Breast epithelium (tissue), 4 donors: ENCODE data around the gene TMEM79. TPM values are rescaled to one million over a fixed set of nuclear protein-coding genes. Genes with fewer than 3 reads are reported as not detected.

Experiments
- DNase-seq, 2 donors: peaks; one replicate each; pipeline ENCODE4 v3.0.0-alpha.2; 2019; ENCODE audit warnings: low spot score in 2 of 2
- H3K27ac ChIP-seq, 2 donors: fragments of 200-600 bp; sonication (generic) in 1 of 2; one replicate each; pipeline ENCODE4 v1.5.1; 2016 to 2019; ENCODE audit warnings: mild to moderate bottlenecking in 1 of 2
- H3K27me3 ChIP-seq, 2 donors: fragments of 200-600 bp; sonication (generic) in 1 of 2; one replicate each; pipeline versions ENCODE4 v1.5.1 to v1.6.0; 2017 to 2019; ENCODE audit warnings: control low read depth in 1 of 2, mild to moderate bottlenecking in 1 of 2
- H3K36me3 ChIP-seq: fragments of 200-600 bp; one replicate; pipeline ENCODE4 v1.5.1; 2019
- H3K4me1 ChIP-seq, 2 donors: fragments of 200-600 bp; sonication (generic); one replicate each; pipeline ENCODE4 v1.5.1; 2016 to 2019; ENCODE audit warnings: control low read depth in 1 of 2
- H3K4me3 ChIP-seq, 3 donors: fragments of 200-600 bp; sonication (generic); 1 replicate in 2 of 3; 2 replicates in 1 of 3; pipeline ENCODE4 v1.5.1; 2016 to 2019; ENCODE audit warnings: mild to moderate bottlenecking in 3 of 3, moderate library complexity in 2 of 3
- H3K9me3 ChIP-seq, 2 donors: fragments of 200-600 bp; sonication (generic) in 1 of 2; one replicate each; pipeline ENCODE4 v1.5.1; 2016 to 2019; ENCODE audit warnings: control low read depth in 1 of 2
- CTCF ChIP-seq, 3 donors: fragments of 450-650 bp; IDR thresholded peaks; one replicate each; pipeline ENCODE4 v1.5.1; 2016 to 2017; ENCODE audit warnings: antibody characterized with exemption in 3 of 3, mild to moderate bottlenecking in 3 of 3, moderate library complexity in 3 of 3
- POLR2A ChIP-seq: fragments of 450-650 bp; IDR thresholded peaks from one replicate; pipeline ENCODE4 v1.6.1; 2016; ENCODE audit warnings: antibody characterized with exemption, mild to moderate bottlenecking, moderate library complexity
- POLR2AphosphoS5 ChIP-seq, 3 donors: sonication (generic); formaldehyde crosslinking; IDR thresholded peaks; one replicate each; pipeline ENCODE4 v1.6.1; 2017; ENCODE audit warnings: antibody characterized with exemption in 3 of 3
- intact Hi-C: fragments of 100-400 bp; cut with DNase I; formaldehyde crosslinking; loops from one replicate; pipeline ENCODE4 v1.15.1; 2023; ENCODE audit warnings: low total_unique reads
- total RNA-seq, 3 donors: library from RNA; depleted of rRNA; stranded (reverse); fragments of >200 nt; gene quantifications; one replicate each; pipeline ENCODE4 v1.1.0, GENCODE V29; 2016

The TMEM79 gene
- total RNA-seq, 3 donors from 2014 or later: 1.3 to 7.8 (median 4.9) TPM

- no peaks in the 10 kb centered on the region for H3K27me3 ChIP-seq
- intact Hi-C loops: no loop called here
- H3K4me1 ChIP-seq: peaks cover 0 to 11% of the 10 kb centered on the region in 2 donors
- peaks cover 14% of the 10 kb centered on the region for H3K36me3 ChIP-seq
- DNase-seq: no peak
- H3K27ac ChIP-seq: no peak overlapping the region
- no peak overlapping the region for H3K4me3 ChIP-seq
- H3K9me3 ChIP-seq: no peaks in the 10 kb centered on the region
- TF ChIP-seq POLR2A (no peak), POLR2AphosphoS5 (IDR thresholded peaks at IDR 0.05) (no peak), CTCF (IDR thresholded peaks at IDR 0.05) (no peak)
These were observed 32.6 kb upstream of the TMEM79 start for GRCh38 chr1:156251527-156251926.

GRCh38 chr1:156253634-156254033 is 30.5 kb upstream of the TMEM79 start:
- DNase-seq: no peak
- H3K27me3 ChIP-seq: no peaks in the 10 kb centered on the region
- H3K27ac ChIP-seq: no peak overlapping the region
- H3K36me3 ChIP-seq: peaks cover 14% of the 10 kb centered on the region
- H3K4me3 ChIP-seq: no peak overlapping the region
- H3K4me1 ChIP-seq: no peaks in the 10 kb centered on the region
- no peaks in the 10 kb centered on the region for H3K9me3 ChIP-seq
- intact Hi-C loops: no loop called here
- TF ChIP-seq CTCF (IDR thresholded peaks at IDR 0.05) (no peak), POLR2AphosphoS5 (IDR thresholded peaks at IDR 0.05) (no peak), POLR2A (no peak)

GRCh38 chr1:156257711-156258110 is 26.4 kb upstream of the TMEM79 start:
- intact Hi-C loops: no loop called here
- Histone ChIP-seq H3K4me1 (no peaks in the 10 kb centered on the region), H3K36me3 (peaks cover 22% of the 10 kb centered on the region), H3K27ac (no peak overlapping the region), H3K27me3 (no peaks in the 10 kb centered on the region), H3K9me3 (no peaks in the 10 kb centered on the region), H3K4me3 (no peak overlapping the region)
- no peak for TF ChIP-seq CTCF (IDR thresholded peaks at IDR 0.05)
- DNase-seq: no peak

GRCh38 chr1:156258859-156259258 is 25.3 kb upstream of the TMEM79 start:
- TF ChIP-seq POLR2A: no peak
- TF ChIP-seq CTCF (IDR thresholded peaks at IDR 0.05): no peak
- TF ChIP-seq POLR2AphosphoS5 (IDR thresholded peaks at IDR 0.05): no peak
- Histone ChIP-seq H3K9me3 (no peaks in the 10 kb centered on the region), H3K4me3 (no peak overlapping the region), H3K4me1 (no peaks in the 10 kb centered on the region), H3K27me3 (no peaks in the 10 kb centered on the region), H3K27ac (no peak overlapping the region), H3K36me3 (peaks cover 16% of the 10 kb centered on the region)
- DNase-seq: no peak
- intact Hi-C loops: no loop called here

- intact Hi-C loops: no loop called here
- Histone ChIP-seq H3K27me3 (no peaks in the 10 kb centered on the region), H3K36me3 (peaks cover 16% of the 10 kb centered on the region), H3K27ac (no peak overlapping the region), H3K9me3 (no peaks in the 10 kb centered on the region), H3K4me3 (no peak overlapping the region), H3K4me1 (no peaks in the 10 kb centered on the region)
- no peak for TF ChIP-seq POLR2AphosphoS5 (IDR thresholded peaks at IDR 0.05)
- TF ChIP-seq CTCF (IDR thresholded peaks at IDR 0.05): no peak
- no peak for TF ChIP-seq POLR2A
- no peak for DNase-seq
These were observed 24.3 kb upstream of the TMEM79 start for GRCh38 chr1:156259805-156260204.
